GM12878 (cell line): ENCODE data around the gene CDC34.
A peak's percentile ranks its signal among the peaks of the same experiment; 100 is the strongest.

ENCODE experiments used
- HCFC1 ChIP-seq: fragments of 150-350 bp; IDR thresholded peaks from 2 replicates; pipeline ENCODE4 v1.6.1; 2014; ENCODE audit warnings: low read length
- JUNB ChIP-seq: IDR thresholded peaks from 2 replicates; pipeline ENCODE4 v1.6.1; 2016; ENCODE audit warnings: antibody characterized with exemption, mild to moderate bottlenecking

DNA sequence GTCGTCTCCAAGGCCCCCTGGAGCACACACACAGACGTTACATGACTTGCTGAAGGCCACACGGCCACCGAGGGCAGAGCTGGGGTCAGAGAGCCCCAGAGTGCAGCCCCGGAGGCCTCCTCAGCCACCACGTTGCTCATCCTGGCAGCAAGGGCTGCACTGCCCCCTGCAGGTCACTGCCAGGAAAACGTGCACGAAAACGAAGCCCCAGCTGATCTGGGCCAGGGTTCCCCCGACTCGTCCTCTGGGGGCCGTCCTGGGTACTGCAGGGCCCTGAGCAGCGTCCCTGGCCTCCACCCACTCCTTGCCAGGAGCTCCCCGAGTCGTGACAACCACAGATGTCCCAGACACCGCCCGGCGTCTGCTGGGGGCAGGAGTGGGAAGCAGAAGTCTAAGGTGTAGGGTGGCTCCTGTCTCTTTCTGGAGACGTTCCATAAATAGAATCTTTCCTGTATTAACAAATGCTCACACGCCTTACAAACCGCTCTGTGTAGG, 20.9 kb upstream of the CDC34 start:
- TF ChIP-seq JUNB (no peak), HCFC1 (peak; percentile 33; the same call in 1 of the 2 replicates)
